Embryonic facial prominence (tissue), 1 donor: ENCODE results near the gene CXXC5.
"Not testable (repeated sequence)": the region's sequence is repeated elsewhere in the genome, so short reads cannot be mapped to it uniquely, and the experiment has no call there.

Source experiments
- DNase-seq: peaks from one replicate; pipeline ENCODE4 v3.0.0-alpha.2; 2016; ENCODE audit errors: extremely low spot score

Gene CXXC5

GRCh38 chr5:139710319-139711066 is 62.3 kb downstream of the CXXC5 start:
- DNase-seq, result peak; percentile 57

GRCh38 chr5:139711067-139711905 is 63.1 kb downstream of the CXXC5 start:
- DNase-seq, result no peak

GRCh38 chr5:139711906-139712224 is 63.7 kb downstream of the CXXC5 start:
- no peak for DNase-seq

- DNase-seq, result no peak
Measured at GRCh38 chr5:139712412-139712811, 64.3 kb downstream of the CXXC5 start.

DNA sequence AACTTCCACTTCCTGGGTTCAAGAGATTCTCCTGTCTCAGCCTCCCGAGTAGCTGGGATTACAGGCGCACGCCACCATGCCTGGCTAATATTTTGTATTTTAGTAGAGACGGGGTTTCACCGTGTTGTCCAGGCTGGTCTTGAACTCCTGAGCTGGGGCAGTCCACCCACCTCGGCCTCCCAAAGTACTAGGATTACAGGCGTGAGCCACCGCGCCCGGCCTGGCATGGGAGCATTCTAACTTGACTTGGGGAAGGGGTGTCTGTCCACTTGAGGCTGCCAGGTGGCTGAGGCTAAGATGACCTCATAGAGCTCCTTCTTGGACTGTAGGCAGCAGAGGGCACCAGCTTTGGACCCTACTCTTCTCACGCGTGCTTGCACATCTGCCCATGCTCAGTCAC is 65.7 kb downstream of the CXXC5 start:
- DNase-seq, result not testable (repeated sequence)

DNA sequence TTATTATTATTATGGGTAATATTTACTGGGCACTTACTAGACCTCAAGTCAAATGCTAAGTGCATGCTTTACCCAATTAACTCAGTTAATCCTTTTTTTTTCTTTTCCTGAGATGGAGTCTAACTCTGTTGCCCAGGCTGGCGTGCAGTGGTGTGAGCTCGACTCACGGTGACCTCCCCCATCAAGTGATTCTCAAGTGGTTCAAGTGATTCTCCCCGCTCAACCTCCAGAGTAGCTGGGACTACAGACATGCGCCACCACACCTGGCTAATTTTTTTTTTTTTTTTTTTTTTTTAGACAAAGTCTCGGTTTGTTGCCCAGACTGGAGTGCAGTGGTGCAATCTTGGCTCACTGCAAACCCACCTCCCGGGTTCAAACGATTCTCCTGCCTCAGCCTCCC is 69.1 kb downstream of the CXXC5 start:
- no peak for DNase-seq

- not testable (repeated sequence) for DNase-seq
Measured at GRCh38 chr5:139718403-139718802, 70.3 kb downstream of the CXXC5 start.

GRCh38 chr5:139719970-139720369 is 71.8 kb downstream of the CXXC5 start:
- DNase-seq, result not testable (repeated sequence)

- no peak for DNase-seq
Measured at GRCh38 chr5:139723986-139724587, 75.9 kb downstream of the CXXC5 start.

DNA sequence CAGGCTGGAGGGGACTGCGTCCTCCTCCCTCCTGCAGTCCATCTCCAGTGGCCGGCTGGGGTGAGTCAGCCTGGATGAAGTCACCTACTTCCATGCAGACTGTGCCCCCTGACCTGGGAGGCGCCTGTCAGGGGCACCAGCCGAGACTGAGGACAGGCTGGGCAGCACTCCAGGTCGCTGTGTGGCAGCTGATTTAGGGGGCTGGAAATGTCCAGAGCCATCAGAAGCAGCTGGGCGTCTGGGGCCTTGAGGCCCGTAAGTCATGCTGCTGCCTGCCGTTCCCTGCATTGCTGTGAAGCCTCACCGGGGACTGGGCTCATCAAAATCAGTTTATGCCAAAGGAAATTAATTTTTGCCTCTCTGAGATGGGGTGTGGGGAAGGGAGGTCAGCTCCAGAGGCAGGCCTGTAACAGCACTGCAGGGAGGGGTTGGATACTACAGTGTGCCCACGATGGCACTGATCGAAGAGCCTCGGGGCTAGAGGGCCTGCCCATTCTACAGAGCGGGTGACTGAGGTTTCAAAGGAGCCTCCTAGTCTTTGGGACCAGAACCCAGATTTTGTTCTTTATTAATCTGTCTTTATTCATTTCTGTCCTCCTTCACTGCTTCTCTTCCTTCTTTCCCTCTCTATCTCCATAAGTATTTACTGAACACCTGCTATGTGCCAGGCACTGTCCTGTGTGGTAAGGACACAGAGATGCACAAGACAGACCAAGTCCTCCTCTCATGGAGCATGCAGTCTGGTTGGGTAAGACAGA is 77.1 kb downstream of the CXXC5 start:
- DNase-seq, result no peak

DNA sequence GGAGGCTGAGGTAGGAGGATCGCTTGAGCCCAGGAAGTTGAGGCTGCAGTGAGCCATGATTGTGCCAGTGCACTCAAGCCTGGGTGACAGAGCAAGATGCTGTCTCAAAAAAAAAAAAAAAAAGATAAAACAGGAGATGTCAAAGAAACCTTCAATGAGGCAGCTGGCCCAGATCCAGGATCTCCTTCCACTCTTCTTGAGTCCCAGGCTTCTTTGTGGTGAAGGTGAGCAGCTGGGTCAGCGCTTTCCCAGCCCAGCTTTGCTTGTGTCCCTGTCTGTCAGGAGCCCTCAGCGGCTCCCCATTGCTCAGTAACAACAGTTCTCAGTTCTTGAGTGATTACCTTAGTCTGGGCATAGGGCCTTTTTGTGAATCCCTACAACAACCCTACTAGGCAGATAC is 78.1 kb downstream of the CXXC5 start:
- no peak for DNase-seq

GRCh38 chr5:139727615-139728014 is 79.5 kb downstream of the CXXC5 start:
- DNase-seq, result not testable (repeated sequence)

DNA sequence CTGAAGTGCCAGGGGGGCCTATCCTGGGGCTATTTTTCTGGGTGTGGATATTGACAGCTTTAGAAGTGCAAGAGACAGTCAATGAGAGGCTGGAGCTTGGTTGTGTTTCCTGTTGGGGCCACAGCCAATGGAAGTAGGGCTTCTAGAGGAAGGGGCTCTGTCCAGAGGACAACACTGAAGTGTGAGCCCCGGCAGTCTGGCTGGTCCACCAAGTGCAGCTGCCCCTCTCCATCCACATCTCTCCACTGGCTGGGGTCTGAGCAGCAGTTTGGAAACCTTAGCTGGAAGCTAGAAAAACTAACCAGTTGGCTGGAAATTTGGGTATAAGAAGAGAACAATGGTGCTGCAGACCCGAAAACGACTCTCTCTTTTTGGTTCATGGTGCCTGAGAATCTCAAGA is 83.1 kb downstream of the CXXC5 start:
- no peak for DNase-seq

GRCh38 chr5:139732019-139732418 is 83.9 kb downstream of the CXXC5 start:
- no peak for DNase-seq

GRCh38 chr5:139733010-139733688 is 85.0 kb downstream of the CXXC5 start:
- no peak for DNase-seq
